ENCODE measurements around the gene GLT1D1.

GLT1D1 gene

DNA sequence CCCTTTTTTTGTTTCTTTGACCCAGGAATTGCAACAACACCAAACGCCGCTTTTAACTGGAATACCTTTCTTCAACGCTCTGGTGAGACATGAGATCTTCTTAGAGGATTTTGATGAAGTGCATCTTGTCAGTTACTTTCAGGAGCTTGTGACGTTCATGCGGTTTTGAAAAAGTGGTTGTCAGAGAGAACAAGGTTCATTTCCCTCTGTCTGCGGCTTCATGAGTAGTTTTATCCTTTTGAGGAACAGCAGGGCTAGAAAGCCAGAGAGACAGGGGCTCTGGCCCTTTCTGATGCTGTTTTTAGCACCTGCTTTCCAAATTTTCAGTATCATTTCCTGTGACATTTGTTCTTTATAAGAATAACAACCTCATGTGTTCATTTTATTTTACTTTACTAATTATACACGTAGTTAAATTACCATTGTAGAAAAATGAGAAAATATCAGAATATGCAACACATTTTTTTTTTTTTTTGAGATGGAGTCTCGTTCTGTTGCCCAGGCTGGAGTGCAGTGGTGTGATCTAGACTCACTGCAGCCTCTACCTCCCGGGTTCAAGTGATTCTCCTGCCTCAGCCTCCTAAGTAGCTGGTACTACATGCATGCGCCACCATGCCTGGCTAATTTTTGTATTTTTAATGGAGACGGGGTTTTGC is 61.8 kb downstream of the GLT1D1 start:
- DNase-seq (ENCODE audit: low read depth, low spot score) = no peak

- no peak for DNase-seq (ENCODE audit: low read depth, low spot score)
Observed at GRCh38 chr12:128916425-128916824, 63.1 kb downstream of the GLT1D1 start.

- DNase-seq (ENCODE audit: low read depth, low spot score) = no peak
Observed at GRCh38 chr12:128918481-128919260, 65.4 kb downstream of the GLT1D1 start.

DNA sequence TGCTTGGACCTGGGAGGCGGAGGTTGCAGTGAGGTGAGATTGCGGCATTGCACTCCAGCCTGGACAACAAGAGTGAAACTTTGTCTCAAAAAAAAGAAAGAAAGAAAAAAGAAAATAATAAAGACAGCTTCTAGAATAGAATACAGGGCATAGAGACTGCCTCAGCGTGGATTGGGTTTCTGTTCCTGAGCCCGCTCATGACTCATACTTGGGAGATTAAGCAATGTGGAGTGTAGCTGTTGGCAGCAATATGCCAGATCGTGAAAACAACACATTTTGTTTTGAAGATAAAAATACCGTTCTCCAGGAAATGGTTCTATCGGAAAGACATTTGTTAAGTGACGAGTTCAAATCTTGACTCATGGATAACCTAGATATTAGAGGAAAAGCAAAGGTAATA is 67.2 kb downstream of the GLT1D1 start:
- no peak for DNase-seq (ENCODE audit: low read depth, low spot score)

DNA sequence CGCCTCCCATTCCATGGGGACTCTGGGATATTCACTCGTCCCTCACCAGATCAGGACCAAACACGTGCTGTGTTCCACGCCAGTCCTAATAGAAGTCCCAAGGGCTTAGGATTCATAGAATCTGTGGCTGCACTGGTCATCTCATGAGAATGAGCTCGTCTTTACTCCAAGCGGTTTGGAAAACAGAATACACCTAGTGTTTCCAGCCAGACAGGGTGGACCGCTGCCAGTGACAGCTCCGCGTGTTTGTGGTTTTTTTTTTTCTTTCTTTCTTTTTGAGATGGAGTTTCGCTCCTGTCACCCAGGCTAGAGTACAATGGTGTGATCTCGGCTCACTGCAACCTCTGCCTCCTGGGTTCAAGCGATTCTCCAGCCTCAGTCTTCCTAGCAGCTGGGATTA is 75.1 kb downstream of the GLT1D1 start:
- DNase-seq (ENCODE audit: low read depth, low spot score) = no peak

DNA sequence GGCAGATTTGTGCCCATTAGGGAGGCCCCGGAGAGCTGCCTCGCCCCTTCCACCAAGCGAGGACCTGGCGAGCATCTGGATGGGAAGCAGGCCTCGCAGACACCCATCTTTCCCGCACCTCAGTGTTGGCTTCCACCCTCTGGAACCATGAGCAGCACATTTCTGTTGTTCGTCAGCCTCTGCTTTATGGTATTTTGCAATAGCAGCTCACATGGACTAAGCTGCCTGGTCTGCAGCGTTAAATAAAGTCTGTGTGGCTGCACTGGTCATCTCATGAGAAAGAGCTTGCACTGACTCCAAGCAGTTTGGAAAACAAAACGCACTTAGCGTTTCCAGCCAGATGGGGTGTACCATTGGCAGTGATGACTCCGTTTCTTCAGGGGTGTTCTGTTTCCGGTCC is 75.8 kb downstream of the GLT1D1 start:
- no peak for DNase-seq (ENCODE audit: low read depth, low spot score)

GRCh38 chr12:128930606-128931005 is 77.3 kb downstream of the GLT1D1 start:
- no peak for DNase-seq (ENCODE audit: low read depth, low spot score)

GRCh38 chr12:128932521-128932920 is 79.2 kb downstream of the GLT1D1 start:
- no peak for DNase-seq (ENCODE audit: low read depth, low spot score)

GRCh38 chr12:128933039-128933438 is 79.8 kb downstream of the GLT1D1 start:
- no peak for DNase-seq (ENCODE audit: low read depth, low spot score)

GRCh38 chr12:128933926-128934325 is 80.6 kb downstream of the GLT1D1 start:
- DNase-seq (ENCODE audit: low read depth, low spot score) = no peak

DNA sequence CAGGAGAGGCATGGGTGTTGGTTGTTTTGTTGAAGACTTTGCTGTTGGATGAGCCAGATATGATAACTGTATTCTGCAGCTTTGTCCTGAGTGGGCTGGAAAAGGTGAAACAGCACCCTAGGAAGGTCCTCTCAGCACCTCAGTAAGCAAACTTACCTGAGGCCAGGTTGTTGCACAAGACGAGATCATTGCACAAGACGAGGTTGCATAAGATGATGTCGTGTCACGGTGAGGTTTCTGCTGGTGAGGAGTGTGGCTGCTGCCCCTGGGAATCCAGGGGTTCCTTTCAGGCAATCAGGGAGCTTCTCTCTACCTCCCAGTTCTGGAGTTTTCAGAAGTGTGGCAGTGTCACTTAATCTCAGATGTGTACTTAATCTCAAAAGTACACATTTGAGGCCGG is 85.6 kb downstream of the GLT1D1 start:
- DNase-seq (ENCODE audit: low read depth, low spot score) = no peak

DNA sequence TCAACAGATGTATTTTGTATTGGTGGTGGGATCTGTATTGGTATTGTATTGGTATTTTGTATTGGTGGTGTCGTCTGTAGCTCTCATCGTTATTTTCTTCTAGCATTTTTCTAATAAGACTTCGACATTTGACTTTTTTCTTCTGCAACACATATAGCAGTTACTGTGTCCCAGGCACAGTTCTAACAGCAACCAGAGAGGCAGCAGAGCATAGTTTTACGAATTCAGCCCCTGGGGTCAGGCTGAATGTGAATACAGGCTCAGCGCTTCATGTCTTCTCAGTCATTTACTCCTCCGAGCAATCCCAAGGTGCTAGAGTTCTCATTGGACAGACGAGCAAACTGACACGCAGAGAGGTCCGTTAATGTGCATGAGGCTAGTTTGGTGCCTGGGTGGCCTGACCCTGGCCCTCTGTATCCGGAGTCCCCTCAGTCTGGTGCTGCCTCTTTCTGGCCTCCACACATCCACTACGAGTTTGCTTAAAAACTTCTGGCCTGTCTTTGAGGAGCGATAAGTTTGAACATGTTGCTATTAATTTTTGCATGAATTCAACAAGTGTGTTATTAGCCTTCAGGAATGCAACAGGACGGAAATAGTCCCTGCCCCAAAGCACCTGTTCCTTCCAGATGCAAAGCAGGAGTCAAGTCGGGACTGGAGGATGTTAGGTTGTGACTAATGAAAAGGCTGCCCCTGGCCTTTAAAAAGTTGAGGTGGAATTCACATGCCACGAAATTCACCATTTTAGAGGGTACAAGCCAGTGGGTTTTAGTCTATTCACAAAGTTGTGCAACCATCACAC is 87.0 kb downstream of the GLT1D1 start:
- DNase-seq (ENCODE audit: low read depth, low spot score) = no peak

GRCh38 chr12:128940974-128941373 is 87.7 kb downstream of the GLT1D1 start:
- no peak for DNase-seq (ENCODE audit: low read depth, low spot score)

DNA sequence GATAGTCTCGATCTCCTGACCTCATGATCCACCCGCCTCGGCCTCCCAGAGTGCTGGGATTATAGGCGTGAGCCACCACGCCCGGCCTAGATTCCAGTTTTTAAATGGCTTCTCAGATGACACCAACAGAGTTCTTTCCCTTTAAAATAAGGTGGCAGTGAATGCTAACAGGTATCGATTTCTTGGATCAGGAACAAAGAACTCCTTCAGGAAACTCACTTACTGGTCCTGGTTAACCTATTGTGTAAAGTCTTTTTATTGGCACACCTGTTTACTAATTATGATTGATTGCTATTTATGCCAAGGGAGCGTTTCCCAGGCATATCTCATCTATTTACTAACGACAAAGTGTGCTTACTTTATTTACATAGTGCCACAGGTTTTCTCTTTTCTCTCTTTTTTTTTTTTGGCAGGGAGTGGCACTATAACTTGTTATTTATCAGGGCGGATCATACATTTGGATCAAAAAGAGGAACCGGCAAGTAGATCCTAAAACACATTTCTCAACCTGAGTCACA is 89.7 kb downstream of the GLT1D1 start:
- DNase-seq (ENCODE audit: low read depth, low spot score) = no peak

DNA sequence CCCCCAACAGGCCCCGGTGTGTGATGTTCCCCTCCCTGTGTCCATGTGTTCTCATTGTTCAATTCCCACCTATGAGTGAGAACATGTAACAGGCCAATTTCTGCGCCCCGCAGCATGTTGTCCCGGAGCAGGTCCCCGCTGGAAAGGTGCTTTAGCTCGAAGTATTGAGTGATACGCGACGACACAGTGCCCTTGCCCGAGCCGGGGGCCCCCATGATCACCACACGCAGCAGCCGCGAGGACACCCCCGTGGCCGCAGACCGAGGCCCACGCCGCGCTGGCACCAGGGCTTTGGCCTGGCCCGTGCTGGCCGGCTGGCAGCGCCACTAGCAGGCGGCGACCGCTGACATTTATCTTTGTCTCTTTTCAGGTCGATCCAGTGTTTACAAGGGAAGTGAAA is 91.7 kb downstream of the GLT1D1 start:
- no peak for DNase-seq (ENCODE audit: low read depth, low spot score)

- DNase-seq (ENCODE audit: low read depth, low spot score) = no peak
Observed at GRCh38 chr12:128947209-128947608, 93.9 kb downstream of the GLT1D1 start.

GRCh38 chr12:128949086-128949485 is 95.8 kb downstream of the GLT1D1 start:
- no peak for DNase-seq (ENCODE audit: low read depth, low spot score)

GRCh38 chr12:128951448-128951847 is 98.2 kb downstream of the GLT1D1 start:
- no peak for DNase-seq (ENCODE audit: low read depth, low spot score)

DNA sequence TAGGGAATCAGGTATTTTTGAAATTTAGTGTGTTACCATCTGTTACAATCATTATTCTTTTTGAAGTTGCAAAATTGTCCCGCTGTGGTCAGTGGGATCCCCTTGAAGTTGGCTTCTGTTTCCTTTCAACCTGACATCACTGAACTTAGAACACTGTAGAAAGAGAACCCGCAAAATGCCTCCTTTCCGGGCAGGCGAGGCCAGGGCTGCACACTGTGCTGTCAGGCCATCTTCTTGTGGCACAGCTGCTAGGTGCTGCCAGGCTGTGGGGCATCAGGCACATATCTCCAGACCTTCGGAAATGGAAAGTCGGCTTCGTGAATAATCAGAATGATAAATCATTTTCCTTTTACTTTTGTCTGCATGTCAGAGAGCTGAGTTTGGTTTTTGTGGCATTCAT is 103.5 kb downstream of the GLT1D1 start:
- no peak for DNase-seq (ENCODE audit: low read depth, low spot score)

- DNase-seq (ENCODE audit: low read depth, low spot score) = no peak
Observed at GRCh38 chr12:128959901-128960300, 106.6 kb downstream of the GLT1D1 start.

DNA sequence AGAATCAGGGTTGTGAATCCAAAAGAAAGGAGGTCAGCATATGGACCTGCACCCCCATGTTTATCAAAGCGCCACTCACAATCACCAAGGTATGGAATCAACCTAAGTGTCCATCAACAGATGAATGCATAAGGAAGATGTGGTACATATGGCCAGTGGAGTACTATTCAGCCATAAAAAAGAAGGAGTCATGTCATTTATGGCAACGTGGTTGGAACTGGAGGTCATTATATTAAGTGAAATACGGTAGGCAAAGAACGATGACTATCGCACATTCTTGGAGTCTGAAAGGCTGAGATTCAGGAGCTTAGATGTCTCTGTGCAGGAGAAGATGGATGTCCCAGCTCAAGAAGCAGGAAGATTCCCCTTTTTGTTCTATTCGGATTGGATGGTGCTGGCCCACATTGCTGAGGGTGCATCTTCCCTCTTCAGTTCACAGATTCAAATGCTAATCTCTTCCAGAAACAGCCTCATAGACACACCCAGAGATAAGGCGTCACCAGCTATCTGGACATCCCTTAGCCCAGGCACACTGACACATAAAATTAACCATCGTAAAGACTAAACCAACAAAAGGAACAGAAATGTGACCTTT is 108.1 kb downstream of the GLT1D1 start:
- no peak for DNase-seq (ENCODE audit: low read depth, low spot score)

GRCh38 chr12:128961957-128962356 is 108.7 kb downstream of the GLT1D1 start:
- no peak for DNase-seq (ENCODE audit: low read depth, low spot score)

Measured in iPS DF 19.7 (cell line).